Measurements from ENCODE around the gene SYCP2L.

The SYCP2L gene

GRCh38 chr6:11011787-11012234, 125.0 kb downstream of the SYCP2L start:
- DNase-seq: no peak

- no peak for DNase-seq
Observed at GRCh38 chr6:11012295-11012754, 125.5 kb downstream of the SYCP2L start.

GRCh38 chr6:11012976-11013720, 126.3 kb downstream of the SYCP2L start:
- no peak for DNase-seq

- DNase-seq: no peak
Observed at GRCh38 chr6:11013721-11014070, 126.8 kb downstream of the SYCP2L start.

GRCh38 chr6:11015102-11015501, 128.2 kb downstream of the SYCP2L start:
- DNase-seq: no peak

GRCh38 chr6:11016452-11016851, 129.6 kb downstream of the SYCP2L start:
- DNase-seq: no peak

- no peak for DNase-seq
Observed at GRCh38 chr6:11017090-11017489, 130.2 kb downstream of the SYCP2L start.

- DNase-seq: no peak
Observed at GRCh38 chr6:11018225-11018624, 131.4 kb downstream of the SYCP2L start.

- no peak for DNase-seq
Observed at GRCh38 chr6:11021003-11021402, 134.2 kb downstream of the SYCP2L start.

GRCh38 chr6:11021714-11022113, 134.9 kb downstream of the SYCP2L start:
- no peak for DNase-seq

- no peak for DNase-seq
Observed at GRCh38 chr6:11023032-11023431, 136.2 kb downstream of the SYCP2L start.
